Calu3 (cell line): ENCODE data around the gene PRDM2. TPM values are rescaled to one million over a fixed set of nuclear protein-coding genes. Genes with fewer than 3 reads are reported as not detected.

ENCODE experiments used
- BruUV-seq: library from RNA; stranded (reverse); fragments of 400-500 nt; replicated peaks from 2 replicates; lab custom pipeline; 2021; lab: Mats Ljungman, UMichigan
- CTCF ChIA-PET: fragments of 300-600 bp; sonication (Branson Sonifier 250); formaldehyde crosslinking; loops from one replicate; lab custom pipeline; 2022; ENCODE audit warnings: antibody characterized with exemption; lab: Charles Lee
- DNase-seq: peaks from one replicate; pipeline ENCODE4 v3.0.0; 2022
- H3K27ac Mint-ChIP-seq: one replicate; pipeline ENCODE4 v1.8.0; 2022; ENCODE audit warnings: mixed read lengths; ENCODE audit not compliant: unreplicated experiment
- H3K27me3 Mint-ChIP-seq: one replicate; pipeline ENCODE4 v1.8.0; 2022; ENCODE audit warnings: mixed read lengths; ENCODE audit not compliant: unreplicated experiment
- H3K36me3 Mint-ChIP-seq: one replicate; pipeline ENCODE4 v1.8.0; 2022; ENCODE audit warnings: mild to moderate bottlenecking, moderate library complexity, mixed read lengths; ENCODE audit not compliant: insufficient read depth, unreplicated experiment
- H3K4me1 Mint-ChIP-seq: one replicate; pipeline ENCODE4 v1.8.0; 2022; ENCODE audit warnings: mild to moderate bottlenecking, low read depth, mixed read lengths; ENCODE audit not compliant: unreplicated experiment
- H3K4me3 Mint-ChIP-seq: one replicate; pipeline ENCODE4 v1.8.0; 2022; ENCODE audit warnings: mild to moderate bottlenecking, low read depth, moderate library complexity, mixed read lengths; ENCODE audit not compliant: unreplicated experiment
- H3K9me3 Mint-ChIP-seq: one replicate; pipeline ENCODE4 v1.8.0; 2022; ENCODE audit warnings: low read depth, mixed read lengths; ENCODE audit not compliant: unreplicated experiment
- intact Hi-C: fragments of 100-400 bp; cut with micrococcal nuclease; formaldehyde crosslinking; loops from one replicate; pipeline ENCODE4 v1.10.0; 2022; ENCODE audit not compliant: unreplicated experiment
- total RNA-seq: library from RNA; stranded (reverse); gene quantifications from 2 replicates; pipeline ENCODE4 v1.2.3, GENCODE V29; 2022
- TF ChIP-seq, protein P1 (sequence below): fragments of 200-600 bp; IDR thresholded peaks from one replicate; pipeline ENCODE4 v1.8.0; 2022; ENCODE audit warnings: antibody characterized with exemption; ENCODE audit not compliant: unreplicated experiment

Gene PRDM2
- total RNA-seq, 1 experiment from 2014 or later = 29.9 TPM

DNA sequence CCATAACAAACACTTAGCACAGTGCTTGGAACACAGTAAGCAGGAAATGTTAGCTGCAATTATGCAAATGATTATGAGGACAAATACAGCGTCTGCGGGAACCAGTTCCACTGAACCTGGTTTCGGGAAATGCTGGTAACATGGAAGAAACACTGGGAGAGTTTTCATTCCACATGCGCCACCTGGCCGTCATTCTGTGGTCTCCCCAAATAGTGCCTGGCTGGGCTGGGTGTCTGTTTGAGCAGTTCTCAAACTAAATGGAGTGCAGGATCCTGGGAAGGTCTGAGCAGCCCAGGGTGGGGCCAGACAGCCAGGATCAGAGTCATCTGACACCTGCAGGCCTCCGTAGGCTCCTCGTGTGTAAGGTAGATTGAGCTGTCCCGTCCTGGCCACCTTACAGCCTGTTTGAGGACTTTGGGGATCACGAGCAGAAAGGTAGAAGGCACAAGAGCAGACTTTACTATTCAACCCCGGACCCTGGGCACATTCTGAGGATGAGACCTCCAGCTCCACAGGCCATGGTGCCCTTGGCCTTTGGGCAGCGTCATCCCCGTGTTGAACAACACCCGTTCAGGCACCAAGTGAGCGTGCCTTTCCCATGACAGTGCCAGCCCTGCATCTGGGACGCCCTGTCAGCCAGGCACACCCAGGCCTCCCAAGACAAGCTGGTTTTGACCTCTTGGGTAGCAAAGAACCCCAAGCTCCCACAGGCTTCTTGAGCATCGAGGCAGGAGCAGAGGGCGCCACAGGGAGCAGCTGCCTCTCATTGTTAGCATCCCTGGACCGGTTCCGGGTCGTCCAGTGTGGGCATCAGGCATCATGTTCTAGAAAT lies 101.9 kb downstream of the PRDM2 start:
- intact Hi-C loops = no loop called here
- BruUV-seq = no TSS peak
- Mint-ChIP-seq H3K4me3 (no peak overlapping the region), H3K9me3 (no peaks in the 10 kb centered on the region), H3K27ac (no peak overlapping the region), H3K4me1 (peaks cover 10% of the 10 kb centered on the region), H3K27me3 (no peaks in the 10 kb centered on the region), H3K36me3 (no peaks in the 10 kb centered on the region)
- no peak for DNase-seq
- TF ChIP-seq, protein P1, sequence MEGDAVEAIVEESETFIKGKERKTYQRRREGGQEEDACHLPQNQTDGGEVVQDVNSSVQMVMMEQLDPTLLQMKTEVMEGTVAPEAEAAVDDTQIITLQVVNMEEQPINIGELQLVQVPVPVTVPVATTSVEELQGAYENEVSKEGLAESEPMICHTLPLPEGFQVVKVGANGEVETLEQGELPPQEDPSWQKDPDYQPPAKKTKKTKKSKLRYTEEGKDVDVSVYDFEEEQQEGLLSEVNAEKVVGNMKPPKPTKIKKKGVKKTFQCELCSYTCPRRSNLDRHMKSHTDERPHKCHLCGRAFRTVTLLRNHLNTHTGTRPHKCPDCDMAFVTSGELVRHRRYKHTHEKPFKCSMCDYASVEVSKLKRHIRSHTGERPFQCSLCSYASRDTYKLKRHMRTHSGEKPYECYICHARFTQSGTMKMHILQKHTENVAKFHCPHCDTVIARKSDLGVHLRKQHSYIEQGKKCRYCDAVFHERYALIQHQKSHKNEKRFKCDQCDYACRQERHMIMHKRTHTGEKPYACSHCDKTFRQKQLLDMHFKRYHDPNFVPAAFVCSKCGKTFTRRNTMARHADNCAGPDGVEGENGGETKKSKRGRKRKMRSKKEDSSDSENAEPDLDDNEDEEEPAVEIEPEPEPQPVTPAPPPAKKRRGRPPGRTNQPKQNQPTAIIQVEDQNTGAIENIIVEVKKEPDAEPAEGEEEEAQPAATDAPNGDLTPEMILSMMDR = no peak
- CTCF ChIA-PET = no interaction called here

DNA sequence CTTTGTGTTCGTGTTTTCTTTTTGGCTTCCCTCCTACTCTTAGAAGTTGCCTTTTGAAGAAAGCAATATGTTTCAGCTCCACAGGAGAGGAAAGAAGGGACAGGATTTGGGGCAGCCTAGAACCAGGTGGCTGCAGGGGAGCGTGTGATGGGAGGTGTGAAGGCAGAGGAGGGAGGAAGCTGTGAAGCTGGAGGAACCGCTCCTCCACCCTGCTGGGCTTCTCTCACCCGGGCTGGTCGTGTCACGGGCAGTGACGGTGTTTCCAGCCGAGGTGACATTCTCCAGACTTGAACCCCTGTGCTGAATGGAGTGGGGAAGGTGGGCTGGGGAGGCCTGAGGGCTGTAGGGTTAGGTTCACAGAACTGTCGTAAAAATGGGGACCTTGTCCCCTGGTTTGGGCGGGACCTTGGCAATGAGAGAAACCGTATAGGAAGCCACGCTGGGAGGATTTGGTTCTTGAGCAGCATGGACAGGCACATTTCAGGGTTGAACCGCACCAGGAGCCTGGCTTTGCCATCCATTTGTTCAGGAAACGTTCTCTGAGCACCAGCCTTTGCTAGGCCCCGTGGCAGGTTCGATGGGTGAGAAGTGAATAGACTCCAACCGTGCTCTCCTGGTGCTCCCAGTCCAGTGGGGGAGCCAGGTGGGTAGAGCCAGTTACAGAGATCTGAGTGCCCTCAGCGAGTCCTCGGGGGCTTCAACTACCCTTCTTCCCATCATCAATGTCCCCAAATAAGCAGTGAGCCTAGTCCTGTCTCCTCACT lies 103.0 kb downstream of the PRDM2 start:
- Mint-ChIP-seq H3K9me3 (no peaks in the 10 kb centered on the region), H3K27ac (no peak overlapping the region), H3K36me3 (no peaks in the 10 kb centered on the region), H3K4me1 (peaks cover 10% of the 10 kb centered on the region), H3K4me3 (no peak overlapping the region), H3K27me3 (no peaks in the 10 kb centered on the region)
- intact Hi-C loops = no loop called here
- TF ChIP-seq, protein P1 = no peak
- no TSS peak for BruUV-seq
- CTCF ChIA-PET = no interaction called here
- DNase-seq = no peak

DNA sequence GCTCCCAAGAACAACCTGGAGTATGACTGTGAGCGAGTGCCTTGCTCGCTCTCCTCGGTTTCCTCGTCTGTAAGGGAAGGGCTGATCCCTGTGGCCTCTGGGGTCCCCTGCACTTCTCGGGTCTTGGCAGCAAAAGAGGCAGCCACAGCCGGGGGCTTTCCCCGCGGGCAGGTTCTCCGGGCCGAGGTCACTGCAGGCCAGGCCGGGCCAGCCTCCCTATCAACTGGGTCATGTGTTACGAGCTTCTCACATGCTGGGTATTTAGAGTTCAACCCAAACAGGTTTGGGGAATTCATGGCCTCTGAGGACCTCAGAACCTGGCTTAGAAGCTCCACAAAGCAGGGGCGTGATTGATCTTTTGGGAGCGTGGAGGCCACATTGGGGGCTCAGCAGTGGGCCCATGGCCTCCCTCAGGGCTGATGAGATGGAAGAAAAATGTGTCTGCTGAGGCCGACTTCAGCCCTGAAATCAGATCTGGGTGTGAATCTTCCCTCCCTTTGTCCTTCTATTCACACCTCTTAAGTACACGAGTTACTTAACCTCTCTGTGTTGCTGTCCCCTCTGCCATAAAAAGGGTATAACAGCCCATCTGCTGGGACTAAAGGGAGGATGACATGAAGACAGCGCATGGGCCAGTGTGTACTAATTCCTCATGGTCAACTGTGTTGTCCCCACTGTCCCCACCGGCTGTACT lies 103.7 kb downstream of the PRDM2 start:
- Mint-ChIP-seq H3K36me3 (no peaks in the 10 kb centered on the region), H3K27ac (no peak overlapping the region), H3K4me3 (no peak overlapping the region), H3K9me3 (no peaks in the 10 kb centered on the region), H3K27me3 (no peaks in the 10 kb centered on the region), H3K4me1 (peaks cover 10% of the 10 kb centered on the region)
- TF ChIP-seq, protein P1 = no peak
- intact Hi-C loops = no loop called here
- no TSS peak for BruUV-seq
- CTCF ChIA-PET = no interaction called here
- DNase-seq = no peak

DNA sequence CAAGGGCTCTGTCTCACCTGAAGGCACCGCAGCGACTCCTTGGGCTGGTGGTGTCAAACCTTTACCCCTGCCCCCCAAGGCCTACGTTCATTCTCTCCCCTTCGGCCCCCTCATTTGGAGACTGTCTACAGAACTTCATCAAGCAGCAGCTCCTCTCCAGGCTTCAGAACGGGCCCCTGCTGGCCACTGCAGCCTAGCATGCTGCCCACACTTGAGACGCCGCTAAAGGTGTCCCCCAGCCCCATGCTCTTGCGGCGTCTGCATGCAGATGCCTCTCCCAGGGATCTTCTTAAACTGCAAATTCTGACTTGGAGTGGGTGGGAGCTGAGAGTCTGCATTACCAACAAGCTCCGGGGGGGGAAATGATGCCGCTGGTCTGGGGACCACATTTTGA lies 104.2 kb downstream of the PRDM2 start:
- H3K9me3 Mint-ChIP-seq = no peaks in the 10 kb centered on the region
- no peaks in the 10 kb centered on the region for H3K36me3 Mint-ChIP-seq
- no TSS peak for BruUV-seq

More for the DNA sequence above, 104.2 kb downstream of the PRDM2 start:
- Mint-ChIP-seq H3K27me3 (no peaks in the 10 kb centered on the region), H3K27ac (no peak overlapping the region), H3K4me1 (peaks cover 16% of the 10 kb centered on the region), H3K4me3 (no peak overlapping the region)
- TF ChIP-seq, protein P1 = no peak
- intact Hi-C loops = no loop called here
- DNase-seq = no peak
- CTCF ChIA-PET = no interaction called here
